H9 (cell line): ENCODE data around the gene STX5. TPM values are rescaled to one million over a fixed set of nuclear protein-coding genes. Genes with fewer than 3 reads are reported as not detected.

ENCODE experiments used
- DNase-seq: peaks from one replicate; pipeline ENCODE4 v3.0.0-alpha.2; 2017
- H2AFZ ChIP-seq: one replicate; pipeline ENCODE4 v1.6.1; 2013; ENCODE audit warnings: mild to moderate bottlenecking, low read length, control low read depth, moderate library complexity
- H2AK5ac ChIP-seq: 2 replicates; pipeline ENCODE4 v1.6.1; 2013; ENCODE audit warnings: low read length, control low read depth, mixed read lengths; ENCODE audit not compliant: insufficient read length
- H2BK120ac ChIP-seq: one replicate; pipeline ENCODE4 v1.6.1; 2013; ENCODE audit warnings: low read depth, mild to moderate bottlenecking, low read length, control low read depth, inconsistent platforms; ENCODE audit not compliant: poor library complexity, severe bottlenecking
- H2BK12ac ChIP-seq: 2 replicates; pipeline ENCODE4 v1.6.1; 2013; ENCODE audit warnings: low read length, control low read depth, mixed read lengths, low read depth; ENCODE audit not compliant: insufficient read length
- H2BK15ac ChIP-seq: 2 replicates; pipeline ENCODE4 v1.6.1; 2013; ENCODE audit warnings: low read depth, low read length, control low read depth
- H2BK20ac ChIP-seq: one replicate; pipeline ENCODE4 v1.6.1; 2013; ENCODE audit warnings: low read depth, mild to moderate bottlenecking, low read length, control low read depth, inconsistent platforms; ENCODE audit not compliant: poor library complexity, severe bottlenecking
- H2BK5ac ChIP-seq: 2 replicates; pipeline ENCODE4 v1.6.1; 2013; ENCODE audit warnings: low read length, control low read depth, mixed read lengths; ENCODE audit not compliant: insufficient read length
- H3K14ac ChIP-seq: 2 replicates; pipeline ENCODE4 v1.6.1; 2013; ENCODE audit warnings: low read length, control low read depth; ENCODE audit not compliant: insufficient read depth
- H3K18ac ChIP-seq: 2 replicates; pipeline ENCODE4 v1.6.1; 2013; ENCODE audit warnings: low read depth, mild to moderate bottlenecking, mixed read lengths, low read length, control low read depth; ENCODE audit not compliant: insufficient read length
- H3K23ac ChIP-seq: 2 replicates; pipeline ENCODE4 v1.6.1; 2013; ENCODE audit warnings: low read length, control low read depth, mixed read lengths, low read depth; ENCODE audit not compliant: insufficient read length
- H3K23me2 ChIP-seq: 2 replicates; pipeline ENCODE4 v1.6.1; 2013; ENCODE audit warnings: low read depth, mild to moderate bottlenecking, mixed read lengths, low read length, control low read depth; ENCODE audit not compliant: insufficient read length, poor library complexity, severe bottlenecking
- H3K27ac ChIP-seq: 2 replicates; pipeline ENCODE4 v1.5.1; 2013; ENCODE audit warnings: low read length, control low read depth, mixed read lengths, low read depth; ENCODE audit not compliant: insufficient read length
- H3K27me3 ChIP-seq: 2 replicates; pipeline ENCODE4 v1.6.1; 2013; ENCODE audit warnings: low read length, control low read depth, inconsistent platforms; ENCODE audit not compliant: insufficient read depth
- H3K4ac ChIP-seq: 2 replicates; pipeline ENCODE4 v1.6.1; 2013; ENCODE audit warnings: low read depth, mild to moderate bottlenecking, control low read depth, inconsistent platforms, low read length, moderate library complexity
- H3K4me1 ChIP-seq: 2 replicates; pipeline ENCODE4 v1.6.1; 2013; ENCODE audit warnings: low read length, control low read depth, inconsistent platforms; ENCODE audit not compliant: insufficient read depth
- H3K4me2 ChIP-seq: 2 replicates; pipeline ENCODE4 v1.6.1; 2013; ENCODE audit warnings: low read length, control low read depth, mixed read lengths; ENCODE audit not compliant: insufficient read length, insufficient read depth
- H3K56ac ChIP-seq: 2 replicates; pipeline ENCODE4 v1.6.1; 2013; ENCODE audit warnings: low read depth, mild to moderate bottlenecking, mixed read lengths, low read length, control low read depth; ENCODE audit not compliant: insufficient read length
- H3K79me1 ChIP-seq: 2 replicates; pipeline ENCODE4 v1.6.1; 2013; ENCODE audit warnings: low read depth, mild to moderate bottlenecking, moderate library complexity, low read length, control low read depth, inconsistent platforms; ENCODE audit not compliant: insufficient read depth, poor library complexity, severe bottlenecking
- H3K79me2 ChIP-seq: 2 replicates; pipeline ENCODE4 v1.6.1; 2013; ENCODE audit warnings: low read length, control low read depth, inconsistent platforms; ENCODE audit not compliant: insufficient read depth
- H3K9ac ChIP-seq: 2 replicates; pipeline ENCODE4 v1.6.1; 2013; ENCODE audit warnings: low read length, control low read depth, mixed read lengths; ENCODE audit not compliant: insufficient read length; ENCODE audit errors: extremely low read depth
- H3K9me3 ChIP-seq: one replicate; pipeline ENCODE4 v1.6.1; 2013; ENCODE audit warnings: low read depth, low read length, inconsistent platforms; ENCODE audit not compliant: control insufficient read depth
- H3T11ph ChIP-seq: one replicate; pipeline ENCODE4 v1.6.1; 2013; ENCODE audit warnings: mild to moderate bottlenecking, low read length, control low read depth, inconsistent platforms
- H4K20me1 ChIP-seq: one replicate; pipeline ENCODE4 v1.6.1; 2013; ENCODE audit not compliant: control insufficient read depth, insufficient read length, insufficient read depth
- H4K5ac ChIP-seq: 2 replicates; pipeline ENCODE4 v1.6.1; 2013; ENCODE audit warnings: low read depth, mild to moderate bottlenecking, mixed read lengths, low read length, control low read depth; ENCODE audit not compliant: insufficient read length
- H4K8ac ChIP-seq: replicated peaks from 2 replicates; pipeline ENCODE4 v1.6.1; 2013; ENCODE audit warnings: low read length, control low read depth, mixed read lengths, low read depth; ENCODE audit not compliant: insufficient read length
- H4K91ac ChIP-seq: 2 replicates; pipeline ENCODE4 v1.6.1; 2013; ENCODE audit warnings: low read depth, mild to moderate bottlenecking, moderate library complexity, mixed read lengths, low read length, control low read depth; ENCODE audit not compliant: insufficient read length
- H3K27ac Mint-ChIP-seq, 3 experiments: 2 replicates in 2 of 3; 3 replicates in 1 of 3; pipeline ENCODE4 v1.8.0; 2020 to 2021; ENCODE audit warnings: mixed read lengths in 3 of 3, mild to moderate bottlenecking in 1 of 3, moderate library complexity in 1 of 3
- H3K27me3 Mint-ChIP-seq: 2 replicates; pipeline ENCODE4 v1.8.0; 2021; ENCODE audit warnings: low read depth, mild to moderate bottlenecking, moderate library complexity, mixed read lengths
- H3K36me3 Mint-ChIP-seq, 3 experiments: 2 replicates in 2 of 3; 3 replicates in 1 of 3; pipeline ENCODE4 v1.8.0; 2020 to 2021; ENCODE audit warnings: low read depth in 3 of 3, mixed read lengths in 3 of 3; ENCODE audit not compliant: insufficient read depth in 1 of 3
- H3K4me1 Mint-ChIP-seq, 2 experiments: 2 replicates each; pipeline ENCODE4 v1.8.0; 2020; ENCODE audit warnings: mixed read lengths in 2 of 2
- H3K4me3 Mint-ChIP-seq, 2 experiments: 2 replicates in 1 of 2; 3 replicates in 1 of 2; pipeline ENCODE4 v1.8.0; 2020 to 2021; ENCODE audit warnings: mild to moderate bottlenecking in 2 of 2, mixed read lengths in 2 of 2, moderate library complexity in 1 of 2
- H3K9me3 Mint-ChIP-seq, 2 experiments: 2 replicates in 1 of 2; 3 replicates in 1 of 2; pipeline ENCODE4 v1.8.0; 2020; ENCODE audit warnings: mild to moderate bottlenecking in 2 of 2, mixed read lengths in 2 of 2, moderate library complexity in 1 of 2
- CTCF ChIP-seq: fragments of 200-600 bp; sonication (generic); conservative IDR thresholded peaks from 3 replicates; pipeline ENCODE4 v1.8.0; 2021; ENCODE audit warnings: antibody characterized with exemption, mild to moderate bottlenecking
- WGBS: extraction: QIAGEN DNeasy Blood & Tissue Kit; methylation state at CpG from one replicate; pipeline ENCODE4 v1.1.7; 2013; ENCODE audit warnings: missing lambda C conversion rate, low lambda C conversion rate, mixed read lengths; ENCODE audit not compliant: insufficient read length; ENCODE audit errors: extremely low coverage; 5-methylcytosine and 5-hydroxymethylcytosine counted together
- total RNA-seq: library from RNA; stranded (reverse); gene quantifications from 2 replicates; pipeline ENCODE4 v1.2.1, GENCODE V29; 2021

STX5 gene
- total RNA-seq, 1 experiment from 2014 or later = 33.5 TPM

GRCh38 chr11:62799486-62799885 is 32.4 kb downstream of the STX5 start:
- Histone ChIP-seq H2BK5ac (no peak overlapping the region), H3K23ac (no peak overlapping the region), H3K4me1 (no peaks in the 10 kb centered on the region), H3K14ac (no peak overlapping the region), H3K79me1 (peaks cover 2% of the 10 kb centered on the region), H4K91ac (no peak overlapping the region), H2BK120ac (no peak overlapping the region), H2AK5ac (no peak overlapping the region), H2BK15ac (no peak overlapping the region), H3K27me3 (no peaks in the 10 kb centered on the region), H4K20me1 (no peaks in the 10 kb centered on the region), H3K27ac (no peak overlapping the region), H3K4me2 (no peak overlapping the region), H3K18ac (no peak overlapping the region), H3K9ac (no peak overlapping the region), H4K8ac (no peak overlapping the region), H2AFZ (no peak overlapping the region), H3K9me3 (no peaks in the 10 kb centered on the region), H3K79me2 (peaks cover 3% of the 10 kb centered on the region; the same call in 1 of the 2 replicates), H2BK20ac (no peak overlapping the region), H4K5ac (no peak overlapping the region), H3K23me2 (peaks cover 3% of the 10 kb centered on the region), H3T11ph (no peak overlapping the region), H2BK12ac (no peak overlapping the region), H3K4ac (no peak overlapping the region), H3K56ac (no peak overlapping the region)
- no peak overlapping the region for H3K4me3 Mint-ChIP-seq
- no peak for TF ChIP-seq CTCF
- peaks cover 67 to 91% (median 89%) of the 10 kb centered on the region in 3 experiments for H3K36me3 Mint-ChIP-seq
- H3K9me3 Mint-ChIP-seq = no peaks in the 10 kb centered on the region
- peaks cover 6 to 7% of the 10 kb centered on the region in 2 experiments for H3K4me1 Mint-ChIP-seq
- no peak overlapping the region for H3K27ac Mint-ChIP-seq
- no peaks in the 10 kb centered on the region; the same call in 1 of the 2 replicates for H3K27me3 Mint-ChIP-seq
- no peak for DNase-seq
- no CpG with 5 or more reads among the region's 10 CpGs for WGBS
